GM21529 (cell line): ENCODE results near the gene CUL4A.
"Not testable (repeated sequence)": the region's sequence is repeated elsewhere in the genome, so short reads cannot be mapped to it uniquely, and the experiment has no call there.

Experiments
- ATAC-seq: cut with Tn5 transposase; IDR thresholded peaks from one replicate; pipeline ENCODE4 v1.9.1; 2021; ENCODE audit not compliant: unreplicated experiment

Gene CUL4A

GRCh38 chr13:113233101-113233500, 23.7 kb downstream of the CUL4A start:
- ATAC-seq, result no peak

GRCh38 chr13:113238536-113238935, 29.1 kb downstream of the CUL4A start:
- ATAC-seq, result no peak

- ATAC-seq, result no peak
Observed at GRCh38 chr13:113239357-113239756, 29.9 kb downstream of the CUL4A start.

GRCh38 chr13:113239986-113240385, 30.6 kb downstream of the CUL4A start:
- no peak for ATAC-seq

GRCh38 chr13:113241623-113242022, 32.2 kb downstream of the CUL4A start:
- ATAC-seq, result not testable (repeated sequence)

GRCh38 chr13:113243847-113244246, 34.4 kb downstream of the CUL4A start:
- no peak for ATAC-seq

- no peak for ATAC-seq
Observed at GRCh38 chr13:113245849-113246796, 36.7 kb downstream of the CUL4A start.

- ATAC-seq, result no peak
Observed at GRCh38 chr13:113252516-113253095, 43.2 kb downstream of the CUL4A start.

GRCh38 chr13:113257908-113258307, 48.5 kb downstream of the CUL4A start:
- not testable (repeated sequence) for ATAC-seq

- ATAC-seq, result no peak
Observed at GRCh38 chr13:113258321-113259054, 49.1 kb downstream of the CUL4A start.

GRCh38 chr13:113260996-113261395, 51.6 kb downstream of the CUL4A start:
- ATAC-seq, result no peak

- ATAC-seq, result not testable (repeated sequence)
Observed at GRCh38 chr13:113263016-113263415, 53.6 kb downstream of the CUL4A start.

- no peak for ATAC-seq
Observed at GRCh38 chr13:113267642-113268405, 58.4 kb downstream of the CUL4A start.

GRCh38 chr13:113272031-113272430, 62.6 kb downstream of the CUL4A start:
- no peak for ATAC-seq

- no peak for ATAC-seq
Observed at GRCh38 chr13:113272701-113273181, 63.3 kb downstream of the CUL4A start.

GRCh38 chr13:113273321-113273720, 63.9 kb downstream of the CUL4A start:
- no peak for ATAC-seq

- ATAC-seq, result no peak
Observed at GRCh38 chr13:113273851-113274590, 64.6 kb downstream of the CUL4A start.

- ATAC-seq, result no peak
Observed at GRCh38 chr13:113274721-113275120, 65.3 kb downstream of the CUL4A start.

GRCh38 chr13:113275387-113275786, 66.0 kb downstream of the CUL4A start:
- ATAC-seq, result no peak

GRCh38 chr13:113280126-113280525, 70.7 kb downstream of the CUL4A start:
- no peak for ATAC-seq
